AG04449 (cell line): ENCODE data around the gene PPP2R3B.
"Not testable (repeated sequence)": the region's sequence is repeated elsewhere in the genome, so short reads cannot be mapped to it uniquely, and the experiment has no call there.

Experiments used
- CTCF ChIA-PET: fragments of 350-600 bp; formaldehyde crosslinking; extraction: SDS; loops from one replicate; lab custom pipeline; 2021; ENCODE audit warnings: antibody characterized with exemption; lab: Yijun Ruan, JAX
- POLR2A ChIA-PET: fragments of 400-600, 350-600 bp; formaldehyde crosslinking; extraction: SDS; loops from one replicate; lab custom pipeline; 2020; ENCODE audit warnings: antibody characterized with exemption, inconsistent platforms; lab: Yijun Ruan, JAX
- DNase-seq: peaks from one replicate; pipeline ENCODE4 v3.0.0-alpha.2; 2010; ENCODE audit warnings: low read depth, low spot score
- H3K4me3 ChIP-seq: 2 replicates; pipeline ENCODE4 v1.5.1; 2011; ENCODE audit warnings: low read depth, mild to moderate bottlenecking, control low read depth, low read length
- CTCF ChIP-seq: IDR thresholded peaks from one replicate; pipeline ENCODE4 v1.5.1; 2011; ENCODE audit warnings: mild to moderate bottlenecking, moderate library complexity, low read length, control low read depth, inconsistent platforms; ENCODE audit not compliant: insufficient read depth; ENCODE audit errors: missing control alignments

Gene PPP2R3B

GRCh38 chrX:420496-421223, 34.0 kb upstream of the PPP2R3B start:
- POLR2A ChIA-PET: no interaction called here
- TF ChIP-seq CTCF: no peak
- DNase-seq: no peak

GRCh38 chrX:418927-419729, 32.4 kb upstream of the PPP2R3B start:
- POLR2A ChIA-PET: no interaction called here
- no peak for TF ChIP-seq CTCF
- no peak for DNase-seq
- CTCF ChIA-PET: no interaction called here
- H3K4me3 ChIP-seq: no peak overlapping the region

More at GRCh38 chrX:420496-421223, 34.0 kb upstream of the PPP2R3B start:
- CTCF ChIA-PET: no interaction called here
- H3K4me3 ChIP-seq: no peak overlapping the region

GRCh38 chrX:415498-415897, 28.8 kb upstream of the PPP2R3B start:
- DNase-seq, H3K4me3 ChIP-seq, POLR2A ChIA-PET, CTCF ChIA-PET: not testable (repeated sequence)

- TF ChIP-seq CTCF: peak; percentile 40
- POLR2A ChIA-PET: no interaction called here
- no peak for DNase-seq
- H3K4me3 ChIP-seq: peak overlapping the region; percentile 12; the same call in 1 of the 2 replicates
- CTCF ChIA-PET: no interaction called here
These were observed 26.9 kb upstream of the PPP2R3B start for GRCh38 chrX:413322-414201.

- no peak for TF ChIP-seq CTCF
- POLR2A ChIA-PET: no interaction called here
- CTCF ChIA-PET: no interaction called here
These were observed 23.6 kb upstream of the PPP2R3B start for GRCh38 chrX:410296-410695.

GRCh38 chrX:405149-405548, 18.4 kb upstream of the PPP2R3B start:
- CTCF ChIA-PET: no interaction called here
- no peak for TF ChIP-seq CTCF
- no peak overlapping the region for H3K4me3 ChIP-seq
- no peak for DNase-seq
- POLR2A ChIA-PET: no interaction called here

More at GRCh38 chrX:410296-410695, 23.6 kb upstream of the PPP2R3B start:
- no peak overlapping the region for H3K4me3 ChIP-seq
- no peak for DNase-seq
